Activated T-cell treated with anti-CD3 and anti-CD28 coated beads, Interleukin-2, amount 50 U/mL, for 24 hours (primary cell): ENCODE measurements around the gene STRN.
"Not testable (repeated sequence)": the region's sequence is repeated elsewhere in the genome, so short reads cannot be mapped to it uniquely, and the experiment has no call there.

Experiments used
- DNase-seq: peaks from one replicate; pipeline ENCODE4 v3.0.0-alpha.2; 2020
- H3K27ac Mint-ChIP-seq: 2 replicates; pipeline ENCODE4 v1.8.0; 2020; ENCODE audit warnings: mild to moderate bottlenecking, mixed read lengths
- H3K27me3 Mint-ChIP-seq: 2 replicates; pipeline ENCODE4 v1.8.0; 2020; ENCODE audit warnings: mixed read lengths
- H3K36me3 Mint-ChIP-seq: 2 replicates; pipeline ENCODE4 v1.8.0; 2020; ENCODE audit warnings: low read depth, mixed read lengths
- H3K4me1 Mint-ChIP-seq: 2 replicates; pipeline ENCODE4 v1.8.0; 2020; ENCODE audit warnings: low read depth, mixed read lengths
- H3K4me3 Mint-ChIP-seq: 2 replicates; pipeline ENCODE4 v1.8.0; 2020; ENCODE audit warnings: mild to moderate bottlenecking, moderate library complexity, mixed read lengths
- H3K9me3 Mint-ChIP-seq: 2 replicates; pipeline ENCODE4 v1.8.0; 2020; ENCODE audit warnings: mixed read lengths

The STRN gene, protein sequence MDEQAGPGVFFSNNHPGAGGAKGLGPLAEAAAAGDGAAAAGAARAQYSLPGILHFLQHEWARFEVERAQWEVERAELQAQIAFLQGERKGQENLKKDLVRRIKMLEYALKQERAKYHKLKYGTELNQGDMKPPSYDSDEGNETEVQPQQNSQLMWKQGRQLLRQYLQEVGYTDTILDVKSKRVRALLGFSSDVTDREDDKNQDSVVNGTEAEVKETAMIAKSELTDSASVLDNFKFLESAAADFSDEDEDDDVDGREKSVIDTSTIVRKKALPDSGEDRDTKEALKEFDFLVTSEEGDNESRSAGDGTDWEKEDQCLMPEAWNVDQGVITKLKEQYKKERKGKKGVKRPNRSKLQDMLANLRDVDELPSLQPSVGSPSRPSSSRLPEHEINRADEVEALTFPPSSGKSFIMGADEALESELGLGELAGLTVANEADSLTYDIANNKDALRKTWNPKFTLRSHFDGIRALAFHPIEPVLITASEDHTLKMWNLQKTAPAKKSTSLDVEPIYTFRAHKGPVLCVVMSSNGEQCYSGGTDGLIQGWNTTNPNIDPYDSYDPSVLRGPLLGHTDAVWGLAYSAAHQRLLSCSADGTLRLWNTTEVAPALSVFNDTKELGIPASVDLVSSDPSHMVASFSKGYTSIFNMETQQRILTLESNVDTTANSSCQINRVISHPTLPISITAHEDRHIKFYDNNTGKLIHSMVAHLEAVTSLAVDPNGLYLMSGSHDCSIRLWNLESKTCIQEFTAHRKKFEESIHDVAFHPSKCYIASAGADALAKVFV

DNA sequence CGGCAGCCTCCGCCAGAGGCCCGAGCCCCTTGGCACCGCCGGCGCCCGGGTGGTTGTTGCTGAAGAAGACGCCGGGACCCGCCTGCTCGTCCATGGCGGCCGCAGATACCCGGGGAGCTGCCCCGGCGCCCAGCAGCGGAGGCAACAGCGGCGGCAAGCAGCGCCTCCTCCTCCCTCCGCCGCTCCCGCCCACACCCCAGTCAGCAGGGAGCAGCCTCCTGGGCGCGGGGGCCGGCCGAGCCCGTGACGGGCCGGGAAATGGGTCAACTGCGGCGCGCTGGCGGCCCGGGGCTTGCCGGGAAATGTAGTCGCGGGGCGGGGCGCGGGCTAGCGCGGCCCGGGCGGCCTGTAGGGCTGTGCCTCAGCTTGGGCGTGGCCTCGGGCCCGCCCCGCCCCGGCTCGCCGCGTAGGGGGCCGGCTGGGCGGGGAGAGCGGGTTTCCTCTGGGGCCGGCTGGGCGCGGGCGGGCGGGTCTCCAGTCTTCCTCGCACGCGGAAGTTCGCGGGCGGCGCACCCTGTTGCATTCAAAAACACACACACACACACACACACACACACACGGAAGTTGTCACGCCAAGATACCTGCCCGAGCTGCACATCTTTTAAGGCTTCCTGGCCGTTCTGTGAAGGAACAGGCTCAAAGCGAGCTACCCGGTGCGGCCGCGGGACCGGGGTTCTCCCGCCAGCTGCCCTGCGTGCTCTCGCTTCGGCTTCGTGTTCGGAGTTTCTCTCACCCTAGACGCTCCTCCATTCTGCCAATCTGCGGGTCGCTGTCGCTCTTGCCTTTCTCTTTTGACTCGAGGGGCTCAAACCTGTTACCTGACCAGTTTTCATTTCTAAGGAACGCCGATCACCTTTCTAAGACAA is at the start of gene STRN:
TSS of gene STRN (minus strand) at position 167 of the 866 bp plus-strand sequence. CDS start at position 94, 73 bp downstream.
- no peaks in the 10 kb centered on the region for H3K27me3 Mint-ChIP-seq
- H3K36me3 Mint-ChIP-seq = peaks cover 12% of the 10 kb centered on the region
- H3K27ac Mint-ChIP-seq = peak within 1 kb of the TSS; percentile 96
- H3K9me3 Mint-ChIP-seq = no peaks in the 10 kb centered on the region
- H3K4me1 Mint-ChIP-seq = peaks cover 49% of the 10 kb centered on the region
- H3K4me3 Mint-ChIP-seq = peak within 1 kb of the TSS; percentile 94
- DNase-seq = peak; percentile 99

DNA sequence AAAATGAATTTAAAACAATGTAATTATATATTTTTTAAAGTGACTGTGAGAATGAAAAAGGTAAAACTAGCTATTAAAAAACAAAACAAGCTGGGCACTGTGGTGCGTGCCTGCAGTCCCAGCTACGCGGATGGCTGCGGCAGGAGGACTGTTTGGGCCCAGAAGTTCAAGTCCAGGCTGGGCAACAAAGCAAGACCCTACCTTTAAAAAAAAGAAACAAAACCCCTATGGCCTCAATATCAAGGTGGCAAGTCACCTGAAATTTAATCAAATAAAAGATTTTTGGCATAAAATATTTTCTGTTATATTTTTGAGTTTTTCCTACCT is 46.9 kb upstream of the STRN start:
- peaks cover 70% of the 10 kb centered on the region for H3K36me3 Mint-ChIP-seq
- H3K9me3 Mint-ChIP-seq = no peaks in the 10 kb centered on the region
- H3K4me1 Mint-ChIP-seq = peaks cover 11% of the 10 kb centered on the region
- H3K27ac Mint-ChIP-seq = no peak overlapping the region
- DNase-seq = no peak
- no peak overlapping the region for H3K4me3 Mint-ChIP-seq
- H3K27me3 Mint-ChIP-seq = no peaks in the 10 kb centered on the region

DNA sequence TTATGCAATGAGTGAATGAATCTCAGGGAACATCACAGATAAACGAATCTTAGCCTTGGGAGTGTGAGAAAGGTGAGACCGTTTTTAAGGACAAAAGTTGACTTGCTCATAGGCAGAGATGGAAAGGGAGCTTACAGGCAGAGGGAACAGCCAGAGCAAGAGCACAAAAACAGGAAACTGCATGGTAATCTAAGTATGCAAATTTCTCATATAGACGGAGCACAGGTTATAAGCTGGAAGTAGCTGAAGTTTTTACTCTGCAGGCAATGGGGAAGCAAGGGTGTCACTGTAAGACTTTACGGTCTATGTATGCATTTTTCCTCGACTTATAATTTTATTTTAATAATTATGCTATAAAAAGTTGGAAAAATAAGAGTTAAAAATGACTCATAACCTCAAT is 44.8 kb upstream of the STRN start:
- H3K4me1 Mint-ChIP-seq = peaks cover 11% of the 10 kb centered on the region
- H3K4me3 Mint-ChIP-seq = no peak overlapping the region
- no peak for DNase-seq
- H3K9me3 Mint-ChIP-seq = no peaks in the 10 kb centered on the region
- H3K36me3 Mint-ChIP-seq = peaks cover 68% of the 10 kb centered on the region
- H3K27ac Mint-ChIP-seq = peak overlapping the region; percentile 32
- no peaks in the 10 kb centered on the region for H3K27me3 Mint-ChIP-seq

DNA sequence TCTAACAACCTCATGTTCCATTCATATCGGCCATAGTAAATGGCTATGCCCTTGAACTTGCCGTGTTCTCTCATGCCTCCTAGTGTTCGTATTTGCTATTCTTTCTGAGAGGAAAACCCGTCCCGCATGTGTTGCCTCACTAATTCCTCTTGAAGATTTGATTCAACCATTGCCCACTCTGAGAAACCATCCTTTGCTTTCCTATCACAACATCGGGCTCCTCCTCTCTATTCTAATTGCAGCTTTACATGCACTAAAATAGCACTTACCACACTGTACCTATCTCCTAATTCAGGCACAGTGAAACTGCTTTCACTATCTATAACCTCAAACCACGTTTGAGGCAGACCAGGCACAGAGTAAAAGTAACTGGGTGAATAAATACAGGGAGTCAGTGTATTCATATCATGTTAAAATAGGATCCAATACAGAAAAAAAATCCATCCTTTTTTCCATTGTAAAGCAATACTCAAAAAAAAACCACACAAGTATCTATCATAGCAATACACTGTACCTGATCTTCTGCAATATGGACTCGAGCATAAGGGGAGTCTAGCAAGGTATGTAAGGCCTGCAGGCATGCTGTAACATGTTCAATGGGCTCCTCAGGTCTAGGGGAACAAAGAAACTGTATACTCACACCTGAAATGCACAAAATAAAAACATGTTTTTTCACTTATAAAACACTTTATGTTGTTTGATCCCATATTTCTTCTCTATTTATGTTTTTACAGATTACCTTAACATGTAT is 39.0 kb upstream of the STRN start:
- H3K9me3 Mint-ChIP-seq = no peaks in the 10 kb centered on the region
- DNase-seq = no peak

DNA sequence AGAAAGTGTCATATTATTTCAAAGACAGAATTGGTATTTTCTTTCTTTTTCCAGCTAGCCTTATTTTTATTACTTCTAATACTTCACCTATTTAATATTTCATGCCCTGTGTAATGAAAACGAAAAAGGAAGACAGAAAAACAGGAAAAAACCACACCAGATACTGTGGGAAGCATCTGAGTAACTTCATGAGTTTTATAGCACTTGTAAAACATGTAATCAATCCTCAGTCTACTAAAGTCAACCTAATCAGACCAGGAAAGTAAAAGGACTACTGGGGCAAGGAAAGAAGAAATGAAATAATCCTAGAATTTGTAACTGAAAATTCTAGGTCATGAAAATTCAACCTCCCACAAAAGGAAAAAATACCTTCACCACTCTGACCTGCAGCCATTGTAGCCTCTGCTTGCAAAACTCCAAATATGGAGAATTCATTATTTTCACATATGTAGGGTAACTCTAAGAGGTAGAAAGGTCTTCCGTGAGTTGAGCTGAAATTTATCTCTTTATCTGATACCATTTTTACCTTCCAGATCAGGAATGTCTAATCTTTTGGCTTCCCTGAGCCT is 34.7 kb upstream of the STRN start:
- H3K4me3 Mint-ChIP-seq = no peak overlapping the region
- H3K4me1 Mint-ChIP-seq = peaks cover 7% of the 10 kb centered on the region

More for the DNA sequence above, 39.0 kb upstream of the STRN start:
- H3K27ac Mint-ChIP-seq = peak overlapping the region; percentile 32
- H3K4me3 Mint-ChIP-seq = no peak overlapping the region
- peaks cover 7% of the 10 kb centered on the region for H3K4me1 Mint-ChIP-seq
- no peaks in the 10 kb centered on the region for H3K27me3 Mint-ChIP-seq
- peaks cover 76% of the 10 kb centered on the region for H3K36me3 Mint-ChIP-seq

DNA sequence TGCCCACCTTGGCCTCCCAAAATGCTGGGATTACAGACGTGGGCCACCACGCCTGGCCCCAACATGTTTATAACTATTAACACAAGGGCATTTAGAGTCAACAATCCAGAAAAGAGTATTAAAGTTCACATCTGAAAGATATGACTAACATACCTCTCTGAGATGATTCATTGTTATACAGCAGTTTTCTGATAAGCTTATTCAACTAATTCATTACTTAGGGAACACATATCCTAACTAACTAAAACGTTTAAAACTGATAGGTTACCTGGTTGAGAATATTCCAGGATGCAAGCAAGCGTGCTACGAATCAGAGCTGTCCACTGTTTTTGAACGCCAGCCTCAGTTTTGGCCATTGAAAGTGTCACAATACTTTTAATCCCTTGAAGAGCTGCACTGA is 34.0 kb upstream of the STRN start:
- no peak overlapping the region for H3K4me3 Mint-ChIP-seq
- H3K9me3 Mint-ChIP-seq = no peaks in the 10 kb centered on the region
- H3K27me3 Mint-ChIP-seq = no peaks in the 10 kb centered on the region
- no peak overlapping the region for H3K27ac Mint-ChIP-seq
- peaks cover 6% of the 10 kb centered on the region for H3K4me1 Mint-ChIP-seq
- H3K36me3 Mint-ChIP-seq = peaks cover 75% of the 10 kb centered on the region
- DNase-seq = no peak

More for the DNA sequence above, 34.7 kb upstream of the STRN start:
- no peaks in the 10 kb centered on the region for H3K27me3 Mint-ChIP-seq
- DNase-seq = no peak
- H3K9me3 Mint-ChIP-seq = no peaks in the 10 kb centered on the region
- no peak overlapping the region for H3K27ac Mint-ChIP-seq
- peaks cover 78% of the 10 kb centered on the region for H3K36me3 Mint-ChIP-seq

DNA sequence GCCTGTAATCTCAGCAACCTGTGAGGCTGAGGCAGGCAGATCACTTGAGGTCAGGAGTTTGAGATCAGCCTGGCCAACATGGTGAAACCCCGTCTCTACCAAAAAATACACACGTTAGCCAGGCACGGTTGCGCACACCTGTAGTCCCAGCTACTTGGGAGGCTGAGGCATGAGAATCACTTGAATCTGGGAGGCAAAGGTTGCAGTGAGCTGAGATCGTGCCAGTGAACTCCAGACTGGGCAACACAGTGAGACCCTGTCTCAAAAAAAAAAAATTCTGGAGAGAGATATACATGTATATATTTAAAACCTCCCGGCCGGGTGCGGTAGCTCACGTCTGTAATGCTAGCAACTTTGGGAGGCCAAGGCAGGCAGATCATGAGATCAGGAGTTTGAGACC is 33.1 kb upstream of the STRN start:
- H3K4me3 Mint-ChIP-seq, H3K27ac Mint-ChIP-seq, H3K9me3 Mint-ChIP-seq, H3K4me1 Mint-ChIP-seq, DNase-seq, H3K27me3 Mint-ChIP-seq: not testable (repeated sequence)
- H3K36me3 Mint-ChIP-seq = peaks cover 66% of the 10 kb centered on the region

DNA sequence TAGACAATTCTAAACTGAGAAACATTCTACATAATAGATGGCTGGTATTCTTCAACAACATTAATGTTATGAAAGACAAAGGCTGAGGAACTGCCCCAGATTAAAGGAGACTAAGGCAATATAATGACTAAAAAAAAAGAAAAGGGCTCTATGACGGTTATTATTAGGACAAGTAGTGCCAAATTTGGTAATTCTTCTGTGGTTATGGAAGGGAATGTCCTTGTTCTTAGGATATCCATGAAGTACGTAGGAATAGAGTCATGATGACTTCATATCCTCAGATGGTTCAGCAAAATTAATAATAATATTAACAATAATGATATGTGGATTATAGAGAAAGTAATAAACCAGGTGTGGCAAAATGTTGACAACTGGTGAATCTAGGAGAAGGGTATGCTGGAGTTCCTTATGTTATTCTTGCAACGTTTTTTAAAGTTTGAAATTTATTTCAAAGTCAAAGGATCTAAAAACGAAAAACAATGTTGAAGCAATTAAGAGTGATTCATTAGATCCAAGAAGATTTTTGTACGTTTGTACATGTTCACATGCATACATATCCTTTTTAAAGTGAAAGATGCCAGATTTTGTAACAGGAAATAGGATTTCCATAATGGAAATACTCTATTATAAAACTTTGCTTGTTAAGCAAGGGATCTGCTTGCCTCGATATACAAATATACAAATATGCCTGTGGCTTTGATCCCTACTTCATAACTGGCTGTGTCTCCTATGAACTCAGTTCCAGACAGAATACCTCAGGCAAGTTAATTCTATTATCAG is 27.7 kb upstream of the STRN start:
- Mint-ChIP-seq H3K9me3 (no peaks in the 10 kb centered on the region), H3K4me1 (no peaks in the 10 kb centered on the region), H3K4me3 (no peak overlapping the region), H3K27ac (no peak overlapping the region), H3K36me3 (peaks cover 40% of the 10 kb centered on the region), H3K27me3 (no peaks in the 10 kb centered on the region)
- no peak for DNase-seq

DNA sequence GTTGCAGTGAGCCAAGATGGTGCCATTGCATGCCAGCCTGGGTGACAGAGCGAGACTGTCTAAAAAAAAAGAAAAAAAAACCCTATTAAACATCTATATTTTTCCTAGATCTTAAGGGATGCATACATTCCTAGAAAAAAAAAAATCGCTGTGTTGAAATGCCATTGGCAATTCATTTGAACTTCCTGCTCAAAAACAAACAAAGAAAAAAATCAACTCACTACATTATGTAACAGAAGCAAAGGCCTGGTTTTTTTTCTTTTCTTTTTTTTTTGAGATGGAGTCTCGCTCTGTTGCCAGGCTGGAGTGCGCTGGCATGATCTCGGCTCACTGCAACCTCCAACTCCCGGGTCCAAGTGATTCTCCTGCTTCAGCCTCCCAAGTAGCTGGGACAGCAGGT is 21.7 kb upstream of the STRN start:
- no peak for DNase-seq
- H3K27ac Mint-ChIP-seq = no peak overlapping the region
- H3K27me3 Mint-ChIP-seq = no peaks in the 10 kb centered on the region
- H3K36me3 Mint-ChIP-seq = peaks cover 39% of the 10 kb centered on the region
- no peaks in the 10 kb centered on the region for H3K9me3 Mint-ChIP-seq
- no peak overlapping the region for H3K4me3 Mint-ChIP-seq
- no peaks in the 10 kb centered on the region for H3K4me1 Mint-ChIP-seq

DNA sequence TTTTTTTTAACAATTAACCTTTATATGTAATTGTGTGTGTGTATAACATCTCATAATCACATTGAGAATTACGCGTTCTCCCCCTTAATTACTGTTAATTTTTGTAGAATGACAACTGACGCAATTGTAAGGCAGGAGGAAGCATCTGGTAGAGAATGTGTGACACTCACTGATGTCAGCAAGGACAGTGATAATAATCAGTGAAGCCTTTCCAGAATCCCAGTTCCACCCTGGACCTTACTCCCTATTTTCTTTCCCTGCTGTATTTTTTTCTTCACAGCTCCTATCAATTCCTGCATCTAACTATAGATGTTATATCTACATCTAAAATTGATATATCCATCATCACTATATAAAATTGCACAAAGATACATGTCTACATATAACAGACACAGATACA is 16.1 kb upstream of the STRN start:
- H3K4me3 Mint-ChIP-seq = no peak overlapping the region
- no peak for DNase-seq
- H3K9me3 Mint-ChIP-seq = no peaks in the 10 kb centered on the region
- no peaks in the 10 kb centered on the region for H3K27me3 Mint-ChIP-seq
- no peak overlapping the region for H3K27ac Mint-ChIP-seq
- peaks cover 45% of the 10 kb centered on the region for H3K36me3 Mint-ChIP-seq
- no peaks in the 10 kb centered on the region for H3K4me1 Mint-ChIP-seq

DNA sequence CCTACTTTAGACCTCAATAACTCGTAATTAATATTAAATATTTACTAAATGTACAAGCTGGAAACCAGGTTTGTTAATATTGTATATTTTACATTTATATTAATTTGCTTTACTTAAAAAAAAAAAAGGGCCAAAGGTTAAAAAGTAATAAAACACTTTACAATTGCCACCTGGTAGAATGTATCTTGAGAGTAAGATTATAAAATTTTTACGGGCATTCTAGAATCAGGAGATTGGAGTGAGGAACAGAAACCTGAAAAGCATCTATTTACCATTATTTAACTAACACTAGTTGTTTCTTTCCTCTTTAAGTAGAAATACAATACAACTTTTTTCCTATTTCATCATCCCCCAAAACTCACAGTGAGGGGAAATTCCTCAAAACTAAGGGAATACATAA is 15.6 kb upstream of the STRN start:
- no peaks in the 10 kb centered on the region for H3K27me3 Mint-ChIP-seq
- H3K4me3 Mint-ChIP-seq = no peak overlapping the region
- H3K9me3 Mint-ChIP-seq = no peaks in the 10 kb centered on the region
- H3K27ac Mint-ChIP-seq = no peak overlapping the region
- no peak for DNase-seq
- H3K4me1 Mint-ChIP-seq = no peaks in the 10 kb centered on the region
- H3K36me3 Mint-ChIP-seq = peaks cover 42% of the 10 kb centered on the region

DNA sequence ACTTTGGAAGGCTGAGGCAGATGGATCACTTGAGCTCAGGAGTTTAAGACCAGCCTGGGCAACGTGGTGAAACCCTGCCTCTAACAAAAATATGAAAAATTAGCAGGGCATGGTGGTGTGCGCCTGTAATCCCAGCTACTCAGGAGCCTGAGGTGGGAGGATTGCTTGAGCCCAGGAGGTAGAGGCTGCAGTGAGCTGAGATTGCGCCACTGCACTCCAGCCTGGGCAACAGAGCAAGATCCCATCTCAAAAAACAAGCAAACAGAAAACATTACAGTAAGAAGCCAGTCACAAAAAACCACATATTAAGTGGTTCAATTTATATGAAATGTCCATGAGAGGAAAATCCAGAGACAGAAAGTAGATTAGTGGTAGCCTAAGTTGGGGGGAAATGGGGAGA is 12.7 kb upstream of the STRN start:
- H3K4me3 Mint-ChIP-seq, H3K27me3 Mint-ChIP-seq, H3K9me3 Mint-ChIP-seq, DNase-seq, H3K27ac Mint-ChIP-seq, H3K4me1 Mint-ChIP-seq: not testable (repeated sequence)
- peaks cover 31% of the 10 kb centered on the region for H3K36me3 Mint-ChIP-seq

DNA sequence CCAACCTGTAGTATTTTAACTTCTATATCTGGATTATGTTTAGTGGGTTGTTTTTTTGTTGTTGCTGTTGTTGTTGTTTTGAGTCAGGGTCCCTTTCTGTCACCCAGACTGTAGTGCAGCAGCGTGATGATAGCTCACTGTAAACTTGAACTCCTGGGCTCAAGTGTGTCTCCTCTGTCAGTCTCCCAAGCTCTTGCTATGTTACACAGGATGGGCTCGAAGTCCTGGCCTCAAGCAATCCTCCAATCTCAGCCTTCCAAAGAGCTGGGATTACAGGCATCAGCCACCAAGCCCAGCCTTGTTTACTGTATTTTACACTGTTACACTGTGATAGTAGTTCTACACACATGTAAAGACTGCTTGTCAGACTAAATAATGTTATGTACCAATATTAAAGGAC is 9.7 kb upstream of the STRN start:
- no peaks in the 10 kb centered on the region for H3K9me3 Mint-ChIP-seq
- no peaks in the 10 kb centered on the region for H3K27me3 Mint-ChIP-seq
- H3K4me1 Mint-ChIP-seq = no peaks in the 10 kb centered on the region
- no peak overlapping the region for H3K4me3 Mint-ChIP-seq
- H3K36me3 Mint-ChIP-seq = peaks cover 27% of the 10 kb centered on the region
- DNase-seq = no peak
- no peak overlapping the region for H3K27ac Mint-ChIP-seq
